WERI-Rb-1 (cell line): ENCODE measurements around the gene SGO1.
A peak's percentile ranks its signal among the peaks of the same experiment; 100 is the strongest.

Experiments
- DNase-seq: peaks from one replicate; pipeline ENCODE4 v3.0.0-alpha.2; 2020
- H3K27ac ChIP-seq: fragments of 250-450 bp; sonication (Bioruptor Pico); 2 replicates; pipeline ENCODE4 v1.5.1; 2020; ENCODE audit warnings: mild to moderate bottlenecking, moderate library complexity
- H3K27me3 ChIP-seq: fragments of 250-450 bp; sonication (Bioruptor Pico); 2 replicates; pipeline ENCODE4 v1.5.1; 2021; ENCODE audit warnings: mild to moderate bottlenecking, low read depth, moderate library complexity; ENCODE audit not compliant: insufficient read depth, severe bottlenecking
- H3K36me3 ChIP-seq: fragments of 250-450 bp; sonication (Bioruptor Pico); 2 replicates; pipeline ENCODE4 v1.5.1; 2020; ENCODE audit warnings: mild to moderate bottlenecking, moderate library complexity
- H3K4me3 ChIP-seq: 2 replicates; pipeline ENCODE4 v1.5.1; 2011; ENCODE audit warnings: low read depth, mild to moderate bottlenecking, control low read depth, low read length
- H3K9me3 ChIP-seq: fragments of 250-450 bp; sonication (Bioruptor Pico); 2 replicates; pipeline ENCODE4 v1.5.1; 2021; ENCODE audit warnings: mild to moderate bottlenecking, moderate library complexity; ENCODE audit not compliant: severe bottlenecking
- CTCF ChIP-seq: IDR thresholded peaks from 2 replicates; pipeline ENCODE4 v1.5.1; 2011; ENCODE audit warnings: low read depth, mild to moderate bottlenecking, control low read depth, inconsistent platforms, low read length

Gene SGO1

GRCh38 chr3:20181276-20181675 lies 4.7 kb downstream of the SGO1 start:
- H3K36me3 ChIP-seq, result peaks cover 81% of the 10 kb centered on the region
- H3K9me3 ChIP-seq, result no peaks in the 10 kb centered on the region
- H3K27ac ChIP-seq, result no peak overlapping the region
- H3K27me3 ChIP-seq, result no peaks in the 10 kb centered on the region
- H3K4me3 ChIP-seq, result no peak overlapping the region
- TF ChIP-seq CTCF, result no peak
- DNase-seq, result no peak

DNA sequence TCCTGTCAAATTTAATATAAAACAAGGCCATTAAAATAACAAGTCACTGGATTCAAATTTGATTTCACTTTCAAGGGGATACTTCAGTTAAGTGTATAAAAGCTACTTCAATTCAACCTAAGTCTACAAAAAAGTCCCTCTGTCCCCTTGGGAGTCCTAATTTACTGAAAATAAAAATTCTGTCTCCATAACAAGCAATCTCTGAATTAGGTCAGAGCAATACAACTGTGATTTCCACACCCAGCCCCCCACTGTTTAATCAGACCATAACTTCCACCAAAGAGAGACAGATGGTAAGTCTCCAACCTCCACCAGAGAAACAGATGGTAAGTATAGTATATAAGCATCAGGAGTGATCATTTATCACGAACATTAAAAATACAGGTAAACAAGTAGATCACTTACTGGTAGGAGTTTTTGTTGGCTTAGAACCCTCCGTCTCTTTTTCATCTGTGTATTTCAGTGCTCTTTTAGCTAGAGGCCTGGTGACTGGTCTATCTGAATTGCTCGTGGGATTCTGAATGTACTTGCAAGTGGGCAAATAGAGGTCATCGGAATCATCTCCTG lies 12.1 kb downstream of the SGO1 start:
- Histone ChIP-seq H3K9me3 (no peaks in the 10 kb centered on the region), H3K27me3 (no peaks in the 10 kb centered on the region), H3K36me3 (peaks cover 64% of the 10 kb centered on the region), H3K4me3 (peak overlapping the region; percentile 31), H3K27ac (peak overlapping the region; percentile 94)
- DNase-seq, result peak; percentile 66
- no peak for TF ChIP-seq CTCF

DNA sequence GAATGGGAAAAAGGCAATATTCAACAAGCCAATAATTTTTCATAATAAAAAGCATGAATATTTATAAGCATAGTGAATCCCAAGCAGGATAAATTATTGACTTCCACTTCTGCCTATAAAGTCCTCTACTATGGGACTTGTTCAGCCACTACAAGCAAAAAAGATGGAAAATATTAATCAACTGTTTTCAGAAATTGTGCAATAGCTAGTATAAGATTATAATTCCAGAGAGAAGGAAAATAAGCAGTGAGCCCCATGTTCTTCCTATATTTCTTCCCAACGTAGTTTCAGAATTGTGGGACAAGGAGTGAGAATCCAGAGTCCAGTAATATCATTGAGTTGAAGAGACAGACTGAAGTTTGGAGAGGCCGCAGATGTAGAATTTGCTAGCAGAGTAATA lies 24.3 kb downstream of the SGO1 start:
- H3K4me3 ChIP-seq, result no peak overlapping the region
- no peak overlapping the region for H3K27ac ChIP-seq
- no peak for DNase-seq
- no peaks in the 10 kb centered on the region for H3K9me3 ChIP-seq
- no peaks in the 10 kb centered on the region for H3K27me3 ChIP-seq
- H3K36me3 ChIP-seq, result peaks cover 40% of the 10 kb centered on the region
- no peak for TF ChIP-seq CTCF

- Histone ChIP-seq H3K27ac (no peak overlapping the region), H3K27me3 (no peaks in the 10 kb centered on the region), H3K4me3 (no peak overlapping the region), H3K9me3 (no peaks in the 10 kb centered on the region), H3K36me3 (peaks cover 42% of the 10 kb centered on the region)
- TF ChIP-seq CTCF, result no peak
- no peak for DNase-seq
These were observed 25.8 kb downstream of the SGO1 start for GRCh38 chr3:20160230-20160629.

- 0 out of 2 replicates have a peak, but pooled peaks have one; percentile 38 for TF ChIP-seq CTCF
- H3K36me3 ChIP-seq, result peaks cover 30% of the 10 kb centered on the region
These were observed 31.1 kb downstream of the SGO1 start for GRCh38 chr3:20154928-20155327.

GRCh38 chr3:20154078-20154477 lies 31.9 kb downstream of the SGO1 start:
- peak overlapping the region; percentile 73 for H3K27ac ChIP-seq
- H3K9me3 ChIP-seq, result no peaks in the 10 kb centered on the region
- DNase-seq, result no peak
- TF ChIP-seq CTCF, result no peak
- H3K36me3 ChIP-seq, result peaks cover 27% of the 10 kb centered on the region
- H3K4me3 ChIP-seq, result no peak overlapping the region
- H3K27me3 ChIP-seq, result no peaks in the 10 kb centered on the region

More at GRCh38 chr3:20154928-20155327, 31.1 kb downstream of the SGO1 start:
- DNase-seq, result peak; percentile 78
- H3K27me3 ChIP-seq, result no peaks in the 10 kb centered on the region
- H3K9me3 ChIP-seq, result no peaks in the 10 kb centered on the region
- H3K4me3 ChIP-seq, result no peak overlapping the region
- peak overlapping the region; percentile 73 for H3K27ac ChIP-seq
